ENCODE results near the gene PDZRN3. TPM values are rescaled to one million over a fixed set of nuclear protein-coding genes. Genes with fewer than 3 reads are reported as not detected.

Gene PDZRN3
- total RNA-seq, 1 donor from 2014 or later = 19.8 TPM

- peaks cover 35% of the 10 kb centered on the region for H3K4me1 Mint-ChIP-seq (ENCODE audit: low read depth, unreplicated experiment)
- peaks cover 22% of the 10 kb centered on the region for H3K4me1 ChIP-seq (ENCODE audit: insufficient read depth, low read length)
- H3K4me3 Mint-ChIP-seq (ENCODE audit: unreplicated experiment) = no peak overlapping the region
- peaks cover 8% of the 10 kb centered on the region for H3K36me3 Mint-ChIP-seq (ENCODE audit: low read depth, unreplicated experiment)
- peak overlapping the region; percentile 55 for H3K4me2 ChIP-seq (ENCODE audit: low read length)
- H3K9me3 Mint-ChIP-seq (ENCODE audit: unreplicated experiment) = no peaks in the 10 kb centered on the region
- H3K36me3 ChIP-seq (ENCODE audit: insufficient read depth, low read length) = no peaks in the 10 kb centered on the region
- no peaks in the 10 kb centered on the region for H3K9me3 ChIP-seq (ENCODE audit: insufficient read depth, low read depth, low read length)
- FAIRE-seq (no peak), DNase-seq (ENCODE audit: low read depth) (peak; percentile 95)
- H3K79me2 ChIP-seq (ENCODE audit: insufficient read depth, low read length) = no peaks in the 10 kb centered on the region
- H3K27me3 ChIP-seq (ENCODE audit: insufficient read depth, low read length) = no peaks in the 10 kb centered on the region
- H3K27ac Mint-ChIP-seq (ENCODE audit: unreplicated experiment) = peak overlapping the region; percentile 66
- peak overlapping the region; percentile 52 for H3K27ac ChIP-seq (ENCODE audit: low read depth, low read length)
- H2AFZ ChIP-seq (ENCODE audit: low read depth, low read length) = no peak overlapping the region
- peak overlapping the region; percentile 26 for H3K9ac ChIP-seq (ENCODE audit: low read length)
- no peaks in the 10 kb centered on the region for H3K27me3 Mint-ChIP-seq (ENCODE audit: low read depth, unreplicated experiment)
- no peak overlapping the region for H3K4me3 ChIP-seq (ENCODE audit: insufficient read depth, low read depth, low read length)
- TF ChIP-seq CTCF (IDR thresholded peaks at IDR 0.05; ENCODE audit: insufficient read depth, low read depth, low read length) = no peak
- no peak for TF ChIP-seq EZH2 (IDR thresholded peaks at IDR 0.05; ENCODE audit: insufficient read depth, low read length)
- no peaks in the 10 kb centered on the region for H4K20me1 ChIP-seq (ENCODE audit: insufficient read depth, low read length)
Observed at GRCh38 chr3:73580343-73580742, 44.4 kb downstream of the PDZRN3 start.

GRCh38 chr3:73577704-73578103 is 47.0 kb downstream of the PDZRN3 start:
- TF ChIP-seq EZH2 (IDR thresholded peaks at IDR 0.05; ENCODE audit: insufficient read depth, low read length) = no peak
- no peak for TF ChIP-seq CTCF (IDR thresholded peaks at IDR 0.05; ENCODE audit: insufficient read depth, low read depth, low read length)
- H3K4me3 Mint-ChIP-seq (ENCODE audit: unreplicated experiment) = no peak overlapping the region
- FAIRE-seq = no peak

GRCh38 chr3:73576999-73577461 is 47.7 kb downstream of the PDZRN3 start:
- no peak for FAIRE-seq
- H3K27me3 ChIP-seq (ENCODE audit: insufficient read depth, low read length) = no peaks in the 10 kb centered on the region

More at GRCh38 chr3:73577704-73578103, 47.0 kb downstream of the PDZRN3 start:
- H3K27me3 Mint-ChIP-seq (ENCODE audit: low read depth, unreplicated experiment) = no peaks in the 10 kb centered on the region
- Histone ChIP-seq H3K27me3 (ENCODE audit: insufficient read depth, low read length) (no peaks in the 10 kb centered on the region), H3K9ac (ENCODE audit: low read length) (no peak overlapping the region), H3K27ac (ENCODE audit: low read depth, low read length) (no peak overlapping the region), H3K79me2 (ENCODE audit: insufficient read depth, low read length) (no peaks in the 10 kb centered on the region), H3K4me3 (ENCODE audit: insufficient read depth, low read depth, low read length) (no peak overlapping the region), H3K36me3 (ENCODE audit: insufficient read depth, low read length) (no peaks in the 10 kb centered on the region), H2AFZ (ENCODE audit: low read depth, low read length) (no peak overlapping the region), H3K4me1 (ENCODE audit: insufficient read depth, low read length) (peaks cover 22% of the 10 kb centered on the region), H3K4me2 (ENCODE audit: low read length) (no peak overlapping the region), H4K20me1 (ENCODE audit: insufficient read depth, low read length) (no peaks in the 10 kb centered on the region), H3K9me3 (ENCODE audit: insufficient read depth, low read depth, low read length) (no peaks in the 10 kb centered on the region)
- no peak for DNase-seq (ENCODE audit: low read depth)
- H3K9me3 Mint-ChIP-seq (ENCODE audit: unreplicated experiment) = no peaks in the 10 kb centered on the region
- peaks cover 10% of the 10 kb centered on the region for H3K36me3 Mint-ChIP-seq (ENCODE audit: low read depth, unreplicated experiment)
- H3K27ac Mint-ChIP-seq (ENCODE audit: unreplicated experiment) = peak overlapping the region; percentile 9
- H3K4me1 Mint-ChIP-seq (ENCODE audit: low read depth, unreplicated experiment) = peaks cover 27% of the 10 kb centered on the region

More at GRCh38 chr3:73576999-73577461, 47.7 kb downstream of the PDZRN3 start:
- Histone ChIP-seq H3K27ac (ENCODE audit: low read depth, low read length) (peak overlapping the region; percentile 3), H3K79me2 (ENCODE audit: insufficient read depth, low read length) (no peaks in the 10 kb centered on the region), H3K9ac (ENCODE audit: low read length) (no peak overlapping the region), H3K4me1 (ENCODE audit: insufficient read depth, low read length) (peaks cover 22% of the 10 kb centered on the region), H3K9me3 (ENCODE audit: insufficient read depth, low read depth, low read length) (no peaks in the 10 kb centered on the region), H3K36me3 (ENCODE audit: insufficient read depth, low read length) (no peaks in the 10 kb centered on the region), H3K4me2 (ENCODE audit: low read length) (peak overlapping the region; percentile 10), H2AFZ (ENCODE audit: low read depth, low read length) (no peak overlapping the region), H3K4me3 (ENCODE audit: insufficient read depth, low read depth, low read length) (no peak overlapping the region), H4K20me1 (ENCODE audit: insufficient read depth, low read length) (no peaks in the 10 kb centered on the region)
- Mint-ChIP-seq H3K9me3 (ENCODE audit: unreplicated experiment) (no peaks in the 10 kb centered on the region), H3K4me1 (ENCODE audit: low read depth, unreplicated experiment) (peaks cover 27% of the 10 kb centered on the region), H3K27me3 (ENCODE audit: low read depth, unreplicated experiment) (no peaks in the 10 kb centered on the region), H3K27ac (ENCODE audit: unreplicated experiment) (no peak overlapping the region), H3K36me3 (ENCODE audit: low read depth, unreplicated experiment) (peaks cover 9% of the 10 kb centered on the region), H3K4me3 (ENCODE audit: unreplicated experiment) (no peak overlapping the region)
- DNase-seq (ENCODE audit: low read depth) = peak; percentile 59
- TF ChIP-seq EZH2 (IDR thresholded peaks at IDR 0.05; ENCODE audit: insufficient read depth, low read length) (no peak), CTCF (IDR thresholded peaks at IDR 0.05; ENCODE audit: insufficient read depth, low read depth, low read length) (no peak)

All from astrocyte (in vitro differentiated cells and primary cell).